ENCODE data around the gene CSF1. TPM values are rescaled to one million over a fixed set of nuclear protein-coding genes. Genes with fewer than 3 reads are reported as not detected.

The CSF1 gene
- polyA plus RNA-seq, 2 of the 4 experiments (the other 2 are of a cell fraction), result 35.1 to 36.3 TPM

DNA sequence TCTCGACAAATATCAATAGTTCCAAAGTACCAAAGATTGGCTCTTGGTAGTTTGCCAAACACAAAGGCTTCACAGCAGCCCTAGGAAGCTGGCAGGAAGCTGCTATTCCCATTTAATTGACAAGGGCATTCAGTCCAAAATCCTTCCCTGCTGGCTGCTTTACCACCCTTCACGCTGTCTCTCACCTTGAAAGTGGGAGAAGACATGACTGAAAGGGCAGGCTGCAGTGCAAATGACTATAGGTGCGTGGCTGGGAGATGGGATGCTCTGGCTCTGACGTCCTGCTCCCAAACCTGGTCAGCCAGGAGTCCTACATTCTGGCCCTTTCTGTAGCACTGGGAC is 3.8 kb upstream of the CSF1 start:
- FAIRE-seq (no peak), ATAC-seq (no peak), DNase-seq (ENCODE audit: low read depth in 1 of 2, low spot score in 1 of 2) (no peak)
- Histone ChIP-seq H3K9me3 (no peaks in the 10 kb centered on the region), H3K4me2 (no peak overlapping the region), H3K4me1 (peaks cover 12% of the 10 kb centered on the region), H3K27ac (peak overlapping the region in 1 of 2 experiments; percentile 50; a peak in 3 of 6 replicates), H3K4me3 (no peak overlapping the region)
- ChIA-PET POLR2A (no interaction called here), CTCF (interaction anchor here (1.5 to 2.2 kb wide), 3 partner anchors 78 to 130 kb away, joined by 4 to 11 read pairs (median 6); partner anchors contain the start of gene AHCYL1)
- TF ChIP-seq RARB (CRISPR knock-in tag; IDR thresholded peaks at IDR 0.05), result no peak
- TF ChIP-seq POLR2AphosphoS2 (conservative IDR thresholded peaks at IDR 0.05; ENCODE audit: low read length), result no peak
- no peak for TF ChIP-seq MAFK (IDR thresholded peaks at IDR 0.05; ENCODE audit: partially characterized antibody)
- no peak for TF ChIP-seq EHF (CRISPR knock-in tag; IDR thresholded peaks at IDR 0.05)
- TF ChIP-seq CHD2 (IDR thresholded peaks at IDR 0.05; ENCODE audit: low read length, partially characterized antibody), result no peak
- TF ChIP-seq PHF8 (IDR thresholded peaks at IDR 0.05; ENCODE audit: borderline replicate concordance, low read depth), result no peak
- TF ChIP-seq, protein P1, sequence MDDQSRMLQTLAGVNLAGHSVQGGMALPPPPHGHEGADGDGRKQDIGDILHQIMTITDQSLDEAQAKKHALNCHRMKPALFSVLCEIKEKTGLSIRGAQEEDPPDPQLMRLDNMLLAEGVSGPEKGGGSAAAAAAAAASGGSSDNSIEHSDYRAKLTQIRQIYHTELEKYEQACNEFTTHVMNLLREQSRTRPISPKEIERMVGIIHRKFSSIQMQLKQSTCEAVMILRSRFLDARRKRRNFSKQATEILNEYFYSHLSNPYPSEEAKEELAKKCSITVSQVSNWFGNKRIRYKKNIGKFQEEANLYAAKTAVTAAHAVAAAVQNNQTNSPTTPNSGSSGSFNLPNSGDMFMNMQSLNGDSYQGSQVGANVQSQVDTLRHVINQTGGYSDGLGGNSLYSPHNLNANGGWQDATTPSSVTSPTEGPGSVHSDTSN (IDR thresholded peaks at IDR 0.05), result no peak
- no peak for TF ChIP-seq CBX8 (IDR thresholded peaks at IDR 0.05)
- TF ChIP-seq, protein P2, sequence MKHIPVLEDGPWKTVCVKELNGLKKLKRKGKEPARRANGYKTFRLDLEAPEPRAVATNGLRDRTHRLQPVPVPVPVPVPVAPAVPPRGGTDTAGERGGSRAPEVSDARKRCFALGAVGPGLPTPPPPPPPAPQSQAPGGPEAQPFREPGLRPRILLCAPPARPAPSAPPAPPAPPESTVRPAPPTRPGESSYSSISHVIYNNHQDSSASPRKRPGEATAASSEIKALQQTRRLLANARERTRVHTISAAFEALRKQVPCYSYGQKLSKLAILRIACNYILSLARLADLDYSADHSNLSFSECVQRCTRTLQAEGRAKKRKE (CRISPR knock-in tag; IDR thresholded peaks at IDR 0.05; ENCODE audit: low read depth), result no peak
- no peak for TF ChIP-seq CBX2 (IDR thresholded peaks at IDR 0.05; ENCODE audit: borderline replicate concordance, low read depth)
- 96% methylated on average over 4 of the region's 4 CpGs for WGBS (ENCODE audit: missing lambda C conversion rate)

DNA sequence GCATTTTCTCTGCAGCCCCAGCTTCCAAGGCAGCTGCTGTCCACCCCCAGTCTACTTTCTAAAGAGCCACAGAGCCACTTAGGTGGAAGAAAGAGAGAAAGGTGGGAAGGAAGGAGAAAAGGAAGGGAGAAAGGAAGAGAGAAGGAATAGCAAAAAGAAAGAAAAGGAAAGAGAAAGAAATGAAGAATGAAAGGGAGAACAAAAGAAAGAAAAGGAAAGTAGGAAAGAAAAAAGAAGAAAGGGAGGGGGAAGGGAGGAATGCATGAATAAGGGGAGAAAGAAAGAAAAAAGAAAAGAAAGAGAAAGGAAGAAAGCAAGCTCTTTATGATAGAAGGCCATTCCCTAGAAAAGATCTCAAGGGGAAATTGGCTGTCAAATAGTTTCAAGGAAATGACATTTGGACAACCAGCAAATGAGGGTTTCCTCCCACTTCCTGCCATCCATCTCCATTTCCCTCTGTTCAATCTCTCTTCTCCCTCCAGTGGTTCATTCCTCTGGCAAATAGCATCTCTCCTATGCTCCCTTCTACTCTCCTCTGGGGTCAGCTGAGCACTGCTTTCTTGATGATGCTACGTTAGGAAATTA is 3.4 kb upstream of the CSF1 start:
- H3K4me1 ChIP-seq, result peaks cover 14% of the 10 kb centered on the region
- no peak for DNase-seq (ENCODE audit: low read depth in 1 of 2, low spot score in 1 of 2)
- TF ChIP-seq, protein P3, sequence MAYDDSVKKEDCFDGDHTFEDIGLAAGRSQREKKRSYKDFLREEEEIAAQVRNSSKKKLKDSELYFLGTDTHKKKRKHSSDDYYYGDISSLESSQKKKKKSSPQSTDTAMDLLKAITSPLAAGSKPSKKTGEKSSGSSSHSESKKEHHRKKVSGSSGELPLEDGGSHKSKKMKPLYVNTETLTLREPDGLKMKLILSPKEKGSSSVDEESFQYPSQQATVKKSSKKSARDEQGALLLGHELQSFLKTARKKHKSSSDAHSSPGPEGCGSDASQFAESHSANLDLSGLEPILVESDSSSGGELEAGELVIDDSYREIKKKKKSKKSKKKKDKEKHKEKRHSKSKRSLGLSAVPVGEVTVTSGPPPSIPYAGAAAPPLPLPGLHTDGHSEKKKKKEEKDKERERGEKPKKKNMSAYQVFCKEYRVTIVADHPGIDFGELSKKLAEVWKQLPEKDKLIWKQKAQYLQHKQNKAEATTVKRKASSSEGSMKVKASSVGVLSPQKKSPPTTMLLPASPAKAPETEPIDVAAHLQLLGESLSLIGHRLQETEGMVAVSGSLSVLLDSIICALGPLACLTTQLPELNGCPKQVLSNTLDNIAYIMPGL (CRISPR knock-in tag; IDR thresholded peaks at IDR 0.05; ENCODE audit: borderline replicate concordance), result no peak
- H3K9me3 ChIP-seq, result no peaks in the 10 kb centered on the region
- no peak for FAIRE-seq
- POLR2A ChIA-PET, result no interaction called here
- WGBS (ENCODE audit: missing lambda C conversion rate), result 81% methylated on average over 1 of the region's 1 CpG
- no peak overlapping the region for H3K4me2 ChIP-seq
- ATAC-seq, result no peak
- peak overlapping the region in 1 of 2 experiments; percentile 36; a peak in 2 of 6 replicates for H3K27ac ChIP-seq
- CTCF ChIA-PET, result interaction anchor here (1.2 to 2.2 kb wide), 4 partner anchors 11 to 130 kb away, joined by 3 to 11 read pairs (median 5); partner anchors contain the start of gene AHCYL1
- H3K4me3 ChIP-seq, result no peak overlapping the region

DNA sequence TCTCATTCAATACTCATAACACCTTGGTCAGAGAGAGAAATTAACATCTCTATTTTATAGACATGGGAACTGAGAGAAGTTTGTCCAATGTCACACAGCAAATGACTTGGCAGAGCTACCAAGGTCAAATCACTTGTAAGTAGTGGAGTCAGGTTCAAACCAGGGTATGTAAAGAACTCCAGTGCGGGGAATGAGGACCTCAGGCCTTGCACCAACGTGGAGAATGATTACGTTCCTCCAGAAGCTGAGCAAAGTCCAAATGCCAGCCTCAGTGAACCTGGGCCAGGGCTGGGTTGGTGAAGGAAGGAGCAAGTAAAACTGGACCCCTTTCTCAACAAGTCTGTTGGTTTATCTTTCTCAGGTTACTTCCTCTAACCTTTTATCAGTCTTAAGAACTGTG is 1.8 kb upstream of the CSF1 start:
- DNase-seq (ENCODE audit: low read depth in 1 of 2, low spot score in 1 of 2) (no peak), ATAC-seq (no peak), FAIRE-seq (no peak)
- peak overlapping the region in 1 of 2 experiments; percentile 100; a peak in 1 of 6 replicates for H3K27ac ChIP-seq
- no peak overlapping the region for H3K4me3 ChIP-seq
- no peak overlapping the region for H3K4me2 ChIP-seq
- WGBS (ENCODE audit: missing lambda C conversion rate), result 84% methylated on average over 3 of the region's 3 CpGs
- POLR2A ChIA-PET, result no interaction called here
- H3K9me3 ChIP-seq, result no peaks in the 10 kb centered on the region
- CTCF ChIA-PET, result interaction anchor here (2.2 kb wide), 1 partner anchor 76 kb away, joined by 11 read pairs; the partner anchor contains the start of gene AHCYL1
- H3K4me1 ChIP-seq, result peaks cover 29% of the 10 kb centered on the region
- TF ChIP-seq, protein P4, sequence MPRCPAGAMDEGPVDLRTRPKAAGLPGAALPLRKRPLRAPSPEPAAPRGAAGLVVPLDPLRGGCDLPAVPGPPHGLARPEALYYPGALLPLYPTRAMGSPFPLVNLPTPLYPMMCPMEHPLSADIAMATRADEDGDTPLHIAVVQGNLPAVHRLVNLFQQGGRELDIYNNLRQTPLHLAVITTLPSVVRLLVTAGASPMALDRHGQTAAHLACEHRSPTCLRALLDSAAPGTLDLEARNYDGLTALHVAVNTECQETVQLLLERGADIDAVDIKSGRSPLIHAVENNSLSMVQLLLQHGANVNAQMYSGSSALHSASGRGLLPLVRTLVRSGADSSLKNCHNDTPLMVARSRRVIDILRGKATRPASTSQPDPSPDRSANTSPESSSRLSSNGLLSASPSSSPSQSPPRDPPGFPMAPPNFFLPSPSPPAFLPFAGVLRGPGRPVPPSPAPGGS (IDR thresholded peaks at IDR 0.05), result no peak
- TF ChIP-seq HOXB5 (CRISPR knock-in tag; IDR thresholded peaks at IDR 0.05) (no peak), NPAS2 (CRISPR knock-in tag; IDR thresholded peaks at IDR 0.05; ENCODE audit: borderline replicate concordance) (no peak), KDM1A (IDR thresholded peaks at IDR 0.05; ENCODE audit: low read depth) (no peak), NFE2L2 (conservative IDR thresholded peaks at IDR 0.05; ENCODE audit: low read length) (no peak), JUN (IDR thresholded peaks at IDR 0.05) (no peak), FOXS1 (CRISPR knock-in tag; IDR thresholded peaks at IDR 0.05) (no peak), CBX8 (IDR thresholded peaks at IDR 0.05) (no peak), ESRRA (IDR thresholded peaks at IDR 0.05; ENCODE audit: borderline replicate concordance, low read length) (no peak), KDM5A (IDR thresholded peaks at IDR 0.05) (no peak), EHMT2 (IDR thresholded peaks at IDR 0.05; ENCODE audit: low read depth) (no peak), ZFP36 (IDR thresholded peaks at IDR 0.05; ENCODE audit: borderline replicate concordance, partially characterized antibody) (no peak), GATA3 (IDR thresholded peaks at IDR 0.05; ENCODE audit: borderline replicate concordance) (no peak), RNF2 (IDR thresholded peaks at IDR 0.05; ENCODE audit: borderline replicate concordance, low read depth) (no peak)
- TF ChIP-seq, protein P5, sequence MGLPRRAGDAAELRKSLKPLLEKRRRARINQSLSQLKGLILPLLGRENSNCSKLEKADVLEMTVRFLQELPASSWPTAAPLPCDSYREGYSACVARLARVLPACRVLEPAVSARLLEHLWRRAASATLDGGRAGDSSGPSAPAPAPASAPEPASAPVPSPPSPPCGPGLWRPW (IDR thresholded peaks at IDR 0.05), result no peak
- TF ChIP-seq, protein P6, sequence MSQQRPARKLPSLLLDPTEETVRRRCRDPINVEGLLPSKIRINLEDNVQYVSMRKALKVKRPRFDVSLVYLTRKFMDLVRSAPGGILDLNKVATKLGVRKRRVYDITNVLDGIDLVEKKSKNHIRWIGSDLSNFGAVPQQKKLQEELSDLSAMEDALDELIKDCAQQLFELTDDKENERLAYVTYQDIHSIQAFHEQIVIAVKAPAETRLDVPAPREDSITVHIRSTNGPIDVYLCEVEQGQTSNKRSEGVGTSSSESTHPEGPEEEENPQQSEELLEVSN (IDR thresholded peaks at IDR 0.05; ENCODE audit: borderline replicate concordance, low read depth), result no peak
- TF ChIP-seq, protein P3 (CRISPR knock-in tag; IDR thresholded peaks at IDR 0.05; ENCODE audit: borderline replicate concordance), result no peak

Measured in A549 (cell line).